Measurements from ENCODE around the gene NPPA.

Gene NPPA

DNA sequence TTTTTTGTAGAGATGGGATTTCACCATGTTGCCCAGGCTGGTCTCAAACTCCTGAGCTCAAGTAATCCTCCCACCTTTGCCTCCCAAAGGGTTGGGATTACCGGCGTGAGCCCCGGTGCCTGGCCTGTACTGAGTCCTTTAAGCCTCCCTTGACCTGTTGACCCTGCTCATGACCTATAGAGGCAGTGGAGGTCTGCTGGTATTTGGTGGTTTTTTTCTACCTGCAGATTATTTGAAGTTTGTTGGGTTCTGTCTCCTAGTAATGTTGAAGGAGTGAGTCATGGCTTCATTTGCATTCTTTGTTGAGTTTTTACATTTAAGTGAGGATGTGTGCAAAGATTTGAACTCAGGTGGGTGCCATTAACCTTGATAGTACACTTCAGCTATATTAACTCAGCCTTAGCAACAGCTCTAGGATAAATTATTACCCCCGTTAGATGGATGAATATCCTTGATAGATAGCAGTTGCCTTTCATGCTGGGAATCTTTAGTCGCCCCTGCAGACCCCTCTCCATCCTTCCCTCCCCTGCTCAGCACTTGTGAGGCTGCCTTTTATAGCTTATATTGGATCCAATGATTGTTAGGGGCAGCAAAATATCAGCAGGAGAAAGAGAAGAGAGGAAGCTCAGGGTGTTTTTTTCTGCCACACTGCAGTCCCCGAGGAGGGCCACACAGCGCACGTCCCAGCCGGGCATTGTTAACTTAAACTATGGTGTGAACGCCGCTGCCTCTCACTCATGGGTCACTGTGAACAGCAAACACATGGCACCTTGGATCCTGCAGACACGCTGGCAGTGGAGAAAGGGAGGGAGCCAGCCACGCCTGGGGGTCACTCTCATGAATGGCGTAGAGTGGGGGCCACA, 26.0 kb upstream of the NPPA start:
- DNase-seq = no peak

- no peak for DNase-seq
These were observed 25.0 kb upstream of the NPPA start for GRCh38 chr1:11872545-11872944.

- no peak for DNase-seq
These were observed 22.1 kb upstream of the NPPA start for GRCh38 chr1:11869650-11870207.

DNA sequence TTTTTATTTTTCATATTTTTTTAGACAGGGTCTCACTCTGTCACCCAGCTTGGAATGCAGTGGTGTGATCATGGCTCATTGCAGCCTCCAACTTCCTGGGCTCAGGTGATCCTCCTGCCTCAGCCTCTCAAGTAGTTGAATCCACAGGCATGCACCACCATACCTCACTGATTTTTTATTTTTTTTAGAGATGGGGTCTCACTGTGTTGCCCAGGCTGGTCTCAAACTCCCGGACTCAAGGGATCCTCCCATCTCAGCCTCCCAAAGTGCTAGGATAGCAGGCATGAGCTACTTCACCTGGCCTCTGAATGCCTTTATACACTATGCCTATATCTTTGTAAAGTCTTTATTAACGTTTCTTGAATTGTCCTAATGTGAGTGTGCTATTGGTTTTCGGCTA, 21.5 kb upstream of the NPPA start:
- no peak for DNase-seq

- DNase-seq = no peak
These were observed 20.9 kb upstream of the NPPA start for GRCh38 chr1:11868331-11868980.

DNA sequence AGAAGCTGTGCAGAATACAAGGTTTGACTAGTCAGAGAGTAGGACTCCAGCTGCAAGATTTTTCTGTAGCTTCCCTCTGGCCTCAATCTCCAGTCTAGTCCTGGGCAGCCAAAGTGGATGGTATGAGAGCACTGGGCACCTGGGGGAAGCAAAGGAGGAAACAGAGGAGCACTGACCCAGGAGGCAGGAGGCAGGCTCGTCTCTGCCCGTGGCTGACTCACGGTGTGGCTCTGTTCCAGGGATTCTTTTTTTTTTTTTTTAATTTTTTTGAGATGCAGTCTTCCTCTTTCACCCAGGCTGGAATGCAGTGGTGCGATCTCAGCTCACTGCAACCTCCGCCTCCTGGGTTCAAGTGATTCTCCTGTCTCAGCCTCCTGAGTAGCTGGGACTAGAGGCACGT, 15.3 kb upstream of the NPPA start:
- no peak for DNase-seq

- DNase-seq = no peak
These were observed 13.0 kb upstream of the NPPA start for GRCh38 chr1:11860587-11860986.

GRCh38 chr1:11860083-11860482, 12.5 kb upstream of the NPPA start:
- no peak for DNase-seq

DNA sequence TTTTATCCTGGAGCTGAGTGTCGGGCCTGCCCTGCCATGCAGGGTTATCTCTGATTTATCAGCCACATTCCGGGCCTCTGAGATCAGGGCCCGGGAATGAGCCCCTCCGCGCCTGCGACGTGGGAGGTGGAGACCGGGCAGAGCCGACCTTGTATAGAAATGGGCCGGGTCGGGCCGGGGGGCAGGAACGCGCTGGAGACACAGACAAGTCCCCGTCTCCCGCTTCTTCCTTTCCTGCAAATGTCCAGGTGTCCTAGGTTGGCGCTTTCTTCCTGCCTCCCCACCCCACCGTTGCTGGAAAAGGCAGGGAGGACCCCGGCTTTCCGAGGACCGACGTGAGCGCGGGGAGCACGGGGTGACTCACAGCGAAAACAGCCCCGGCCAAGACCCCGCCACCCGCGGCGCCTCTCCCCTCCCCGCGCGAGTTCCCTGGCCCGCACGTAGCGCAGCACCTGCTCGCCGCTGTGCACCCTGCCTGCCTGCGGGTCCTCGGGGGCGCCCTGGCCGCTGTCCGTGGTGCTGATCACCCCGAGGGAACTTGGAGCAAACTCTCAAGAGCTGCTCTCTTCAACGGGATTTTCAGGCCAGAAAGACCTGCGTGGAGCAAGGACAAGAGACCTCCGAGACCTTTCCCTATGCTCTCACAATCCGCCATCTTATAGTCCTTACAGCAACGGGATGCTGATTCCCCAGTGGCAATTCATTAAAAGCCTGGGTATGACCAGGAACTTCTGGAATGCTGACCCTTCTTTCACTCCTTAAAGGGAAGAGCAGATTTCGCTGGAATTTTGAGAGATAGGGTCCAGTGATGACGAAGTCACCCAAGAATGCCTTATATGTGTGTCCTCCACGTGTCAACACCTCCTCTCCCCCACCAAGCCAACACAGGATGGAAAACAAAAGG, 11.6 kb upstream of the NPPA start:
- DNase-seq = peak; percentile 70

GRCh38 chr1:11858613-11858967, 11.0 kb upstream of the NPPA start, which contains the start of gene NPPB:
NPPB (minus strand) TSS chr1:11858945; CDS start chr1:11858833, 112 bp downstream.
- no peak for DNase-seq

DNA sequence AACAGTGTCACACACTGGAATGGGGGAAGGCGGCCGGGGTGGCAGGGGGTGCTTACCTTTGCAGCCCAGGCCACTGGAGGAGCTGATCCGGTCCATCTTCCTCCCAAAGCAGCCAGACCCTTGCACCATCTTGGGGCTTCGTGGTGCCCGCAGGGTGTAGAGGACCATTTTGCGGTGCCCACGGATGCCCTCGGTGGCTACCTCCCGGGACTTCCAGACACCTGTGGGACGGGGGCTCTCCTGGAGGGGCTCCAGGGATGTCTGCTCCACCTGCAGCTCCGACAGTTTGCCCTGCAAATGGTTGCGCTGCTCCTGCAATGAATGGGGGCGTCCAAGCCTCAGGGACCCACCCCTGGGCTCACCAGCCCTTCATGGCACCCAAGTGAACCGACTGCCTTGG, 10.6 kb upstream of the NPPA start:
- no peak for DNase-seq

GRCh38 chr1:11857164-11857851, 9.7 kb upstream of the NPPA start:
- DNase-seq = no peak

DNA sequence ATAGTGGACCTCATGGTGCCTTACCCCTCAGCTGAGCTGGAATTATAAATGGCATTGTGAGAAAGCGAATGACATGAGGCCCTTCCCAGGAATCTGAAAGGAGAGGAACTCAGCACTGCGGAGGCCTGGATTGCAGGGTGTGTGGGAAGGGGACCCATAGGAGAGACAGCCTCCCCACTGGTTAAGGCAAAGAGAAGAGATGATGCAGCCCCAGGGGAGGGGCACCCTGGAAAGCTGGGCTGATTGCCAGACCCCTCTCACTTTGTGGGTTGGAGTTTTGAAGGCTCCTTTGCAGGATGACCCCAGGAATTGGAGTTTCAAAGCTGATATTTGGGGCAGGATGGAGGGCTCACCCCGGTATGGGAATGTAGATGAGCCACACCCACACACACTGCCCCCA, 9.1 kb upstream of the NPPA start:
- DNase-seq = no peak

GRCh38 chr1:11855430-11855829, 7.8 kb upstream of the NPPA start:
- no peak for DNase-seq

DNA sequence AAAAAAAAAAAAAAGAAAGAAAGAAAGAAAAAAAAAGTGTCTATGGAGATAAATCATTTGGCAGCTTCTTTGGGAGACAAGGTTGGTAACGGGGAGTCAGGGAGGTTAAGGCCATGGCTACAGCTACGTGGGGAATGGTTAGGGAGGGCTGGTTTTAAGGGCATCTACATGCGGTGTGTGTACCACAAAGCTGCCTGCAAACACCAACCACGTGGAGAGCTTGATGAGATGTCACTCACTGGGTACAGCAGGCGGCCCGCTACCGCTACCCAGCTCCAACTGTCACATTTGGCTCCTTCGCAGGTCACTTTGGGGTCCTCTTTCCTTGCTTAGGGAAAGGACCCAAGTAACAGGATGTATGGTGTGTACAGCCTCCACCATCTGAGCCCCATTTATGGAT, 6.9 kb upstream of the NPPA start:
- no peak for DNase-seq

DNA sequence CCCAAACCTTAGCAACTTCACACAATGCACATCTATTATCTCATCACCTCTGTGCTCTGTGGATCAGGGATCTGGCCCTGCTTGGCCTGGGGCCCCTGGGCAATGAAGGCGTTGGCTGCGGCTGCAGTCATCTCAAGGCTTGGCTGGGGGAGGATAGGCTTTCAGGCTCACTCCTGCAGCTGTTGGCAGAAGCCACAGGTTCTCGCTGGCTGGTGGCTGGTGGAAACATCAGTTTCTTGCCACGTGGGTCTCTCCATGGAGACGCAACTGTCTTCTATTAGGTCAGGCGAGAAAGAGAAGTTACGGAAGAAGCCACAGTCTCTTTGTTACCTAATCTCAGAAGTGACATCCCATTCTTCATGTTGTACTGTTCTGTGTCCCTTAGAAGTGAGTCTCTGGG, 3.6 kb upstream of the NPPA start:
- no peak for DNase-seq

DNA sequence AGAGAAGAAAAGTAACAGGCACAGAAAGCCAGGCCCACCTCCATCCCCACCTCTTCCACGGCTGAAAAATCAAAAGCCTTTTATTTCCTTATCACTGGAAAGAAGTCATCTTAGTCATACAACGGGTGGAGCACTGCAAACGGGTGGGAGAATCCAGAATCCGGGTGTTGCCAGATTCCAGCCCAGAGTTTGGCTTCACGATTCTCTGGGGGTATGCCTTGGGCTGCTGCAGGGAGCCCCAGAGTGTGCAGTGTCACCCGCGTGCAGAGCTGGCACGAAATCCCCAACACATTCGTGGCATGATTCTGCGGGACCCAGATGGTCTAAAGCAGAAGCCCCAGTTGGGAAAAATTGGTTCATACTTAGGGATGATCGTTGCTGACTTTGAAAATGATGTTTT, 2.6 kb upstream of the NPPA start:
- DNase-seq = no peak

GRCh38 chr1:11848373-11848700, 754 bp upstream of the NPPA start:
- no peak for DNase-seq

DNA sequence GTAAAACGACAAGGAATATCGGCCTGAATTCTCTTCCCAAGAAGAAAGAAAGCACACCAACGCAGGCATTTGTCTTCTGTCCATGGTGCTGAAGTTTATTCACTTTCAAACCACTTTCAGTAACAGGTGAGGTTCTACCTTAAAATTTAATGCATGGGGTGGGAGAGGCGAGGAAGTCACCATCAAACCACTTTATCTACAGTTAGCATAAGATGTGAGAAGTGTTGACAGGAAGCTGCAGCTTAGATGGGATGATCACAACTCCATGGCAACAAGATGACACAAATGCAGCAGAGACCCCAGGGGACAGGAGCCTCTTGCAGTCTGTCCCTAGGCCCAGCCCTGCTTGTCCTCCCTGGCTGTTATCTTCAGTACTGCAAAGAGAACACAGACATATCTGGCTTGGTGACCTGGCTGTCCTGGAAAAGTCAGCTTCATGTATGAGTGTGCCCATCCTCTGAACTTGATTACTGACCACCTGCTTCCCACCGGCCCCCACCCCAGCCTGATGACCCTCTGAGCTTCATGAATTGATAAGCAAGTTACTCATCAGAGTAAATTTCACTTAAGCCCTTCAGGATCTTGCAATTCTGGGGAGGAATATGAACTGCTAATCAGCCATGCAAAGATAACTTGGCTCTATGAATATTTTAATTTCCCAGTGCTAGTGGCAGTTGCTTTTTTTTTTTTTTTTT, 1.8 kb downstream of the NPPA start:
- no peak for DNase-seq

GRCh38 chr1:11842154-11843041, 5.2 kb downstream of the NPPA start:
- DNase-seq = no peak

Data from CD4-positive, alpha-beta T cell treated with Interleukin-17A for 4 hours (primary cell).